ENCODE results near the gene FOXA2.

The FOXA2 gene

GRCh38 chr20:22584522-22584921 lies at the start of gene FOXA2:
Gene FOXA2, minus strand, starts transcription at chr20:22584572. Its CDS starts 294 bp downstream, at chr20:22584278.
- Histone ChIP-seq H3K27me3 (peaks cover 100% of the 10 kb centered on the region), H3K36me3 (no peaks in the 10 kb centered on the region), H3K9me3 (no peaks in the 10 kb centered on the region), H3K27ac (no peak within 1 kb of the TSS), H3K4me3 (ENCODE audit: low read depth in 1 of 2, low read length in 1 of 2) (no peak within 1 kb of the TSS), H3K4me1 (ENCODE audit: control insufficient read depth in 1 of 2, insufficient read depth in 1 of 2, low read depth in 1 of 2, low read length in 1 of 2) (no peaks in the 10 kb centered on the region)
- no peak for TF ChIP-seq CTCF (IDR thresholded peaks at IDR 0.05)

GRCh38 chr20:22630701-22631100 lies 46.3 kb upstream of the FOXA2 start:
- H3K9me3 ChIP-seq, result no peaks in the 10 kb centered on the region
- H3K4me3 ChIP-seq (ENCODE audit: low read depth in 1 of 2, low read length in 1 of 2), result no peak overlapping the region
- H3K36me3 ChIP-seq, result no peaks in the 10 kb centered on the region
- peaks cover 12% of the 10 kb centered on the region for H3K27me3 ChIP-seq
- H3K4me1 ChIP-seq (ENCODE audit: control insufficient read depth in 1 of 2, insufficient read depth in 1 of 2, low read depth in 1 of 2, low read length in 1 of 2), result no peaks in the 10 kb centered on the region
- no peak overlapping the region for H3K27ac ChIP-seq
- no peak for TF ChIP-seq CTCF (IDR thresholded peaks at IDR 0.05)

- Histone ChIP-seq H3K27ac (no peak overlapping the region), H3K9me3 (no peaks in the 10 kb centered on the region), H3K4me1 (ENCODE audit: control insufficient read depth in 1 of 2, insufficient read depth in 1 of 2, low read depth in 1 of 2, low read length in 1 of 2) (no peaks in the 10 kb centered on the region), H3K4me3 (ENCODE audit: low read depth in 1 of 2, low read length in 1 of 2) (no peak overlapping the region), H3K36me3 (no peaks in the 10 kb centered on the region), H3K27me3 (peaks cover 12% of the 10 kb centered on the region)
- TF ChIP-seq CTCF (IDR thresholded peaks at IDR 0.05), result no peak
Observed at GRCh38 chr20:22629927-22630326, 45.6 kb upstream of the FOXA2 start.

- Histone ChIP-seq H3K9me3 (no peaks in the 10 kb centered on the region), H3K36me3 (no peaks in the 10 kb centered on the region), H3K4me1 (ENCODE audit: control insufficient read depth in 1 of 2, insufficient read depth in 1 of 2, low read depth in 1 of 2, low read length in 1 of 2) (no peaks in the 10 kb centered on the region), H3K4me3 (ENCODE audit: low read depth in 1 of 2, low read length in 1 of 2) (no peak overlapping the region), H3K27me3 (peaks cover 12% of the 10 kb centered on the region), H3K27ac (no peak overlapping the region)
- TF ChIP-seq CTCF (IDR thresholded peaks at IDR 0.05), result no peak
Observed at GRCh38 chr20:22629447-22629846, 45.1 kb upstream of the FOXA2 start.

DNA sequence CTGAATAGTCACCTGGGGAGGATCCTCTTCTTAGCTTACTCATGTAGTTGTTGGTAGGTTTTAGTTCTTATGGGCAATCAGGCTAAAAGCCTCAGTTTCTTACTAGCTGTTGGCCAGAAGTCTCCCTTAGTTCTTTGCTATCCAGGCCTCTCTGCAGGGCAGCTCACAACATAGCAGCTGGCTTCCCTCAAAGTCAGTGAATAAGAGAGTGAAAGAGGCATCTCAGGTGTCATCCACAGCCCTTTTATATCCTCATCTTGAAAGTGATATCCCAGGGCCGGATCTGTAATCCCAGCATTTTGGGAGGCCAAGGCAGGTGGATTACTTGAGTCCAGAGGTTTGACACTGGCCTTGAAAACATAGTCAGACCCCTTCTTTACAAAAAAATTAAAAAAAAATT lies 42.1 kb upstream of the FOXA2 start:
- no peaks in the 10 kb centered on the region for H3K4me1 ChIP-seq (ENCODE audit: control insufficient read depth in 1 of 2, insufficient read depth in 1 of 2, low read depth in 1 of 2, low read length in 1 of 2)

More for the DNA sequence above, 42.1 kb upstream of the FOXA2 start:
- Histone ChIP-seq H3K36me3 (no peaks in the 10 kb centered on the region), H3K9me3 (no peaks in the 10 kb centered on the region), H3K4me3 (ENCODE audit: low read depth in 1 of 2, low read length in 1 of 2) (no peak overlapping the region), H3K27me3 (peaks cover 12% of the 10 kb centered on the region), H3K27ac (no peak overlapping the region)
- TF ChIP-seq CTCF (IDR thresholded peaks at IDR 0.05), result no peak

Data from neutrophil (primary cell).